GF-D8 (cell line): ENCODE results near the gene FGF14.

Experiments used
- DNase-seq: peaks from one replicate; lab custom pipeline; 2025; lab: John Stamatoyannopoulos, UW

Gene FGF14

GRCh38 chr13:102310691-102311418, 91.0 kb downstream of the FGF14 start:
- no peak for DNase-seq

DNA sequence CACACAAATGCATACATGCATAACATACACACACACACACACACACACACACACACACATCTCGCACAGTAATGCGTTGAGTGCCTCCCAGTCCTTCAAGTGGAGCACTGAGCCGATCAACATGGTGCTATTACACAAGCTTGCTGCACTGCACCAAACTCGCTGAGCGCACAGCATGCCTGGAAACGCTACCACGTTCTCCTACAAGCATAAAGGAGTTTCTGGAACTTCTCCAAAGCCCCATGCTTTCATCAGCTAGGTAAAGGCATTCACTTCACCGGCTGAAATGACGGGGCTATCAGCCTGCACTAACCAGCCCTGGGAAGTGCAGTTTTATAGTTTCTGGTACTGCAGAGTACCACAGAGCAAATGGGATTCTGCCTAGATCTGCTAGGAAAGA, 92.7 kb downstream of the FGF14 start:
- no peak for DNase-seq

DNA sequence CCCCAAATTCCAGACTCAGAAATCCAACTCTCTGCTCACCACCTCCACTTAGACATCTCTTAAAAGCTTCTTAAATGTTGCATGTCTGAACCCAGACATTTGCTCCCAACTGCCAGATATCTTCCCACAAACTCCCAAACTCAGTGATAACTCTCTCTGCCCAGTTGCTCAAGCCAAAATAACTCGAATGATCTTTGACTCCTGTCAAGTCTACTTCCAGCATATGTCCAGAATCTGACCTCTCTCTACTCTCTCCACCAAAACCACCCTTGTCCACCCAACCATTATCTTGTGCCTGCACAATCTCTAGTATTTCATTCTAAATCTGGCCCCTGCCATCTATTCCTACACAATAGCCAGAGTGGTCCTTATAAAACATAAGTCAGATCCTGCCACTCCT, 99.3 kb downstream of the FGF14 start:
- no peak for DNase-seq

DNA sequence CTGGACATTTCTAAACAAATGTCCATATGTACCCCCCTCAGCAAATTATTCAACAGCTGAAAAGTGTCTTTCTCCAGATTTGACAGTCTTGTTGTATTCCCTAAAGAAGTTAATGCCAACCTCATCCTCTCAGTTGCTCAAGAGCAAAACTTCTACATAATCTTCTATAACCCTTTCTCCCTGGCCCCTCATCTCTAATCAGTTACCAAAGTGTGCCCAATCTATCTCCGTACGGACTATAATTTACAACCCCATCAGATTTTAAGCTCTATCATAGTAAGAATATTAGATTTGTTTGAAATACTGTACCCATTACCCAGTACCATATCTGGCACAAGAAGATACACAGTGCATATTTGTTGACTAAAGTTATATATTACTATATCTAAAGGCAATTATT, 101.5 kb downstream of the FGF14 start:
- no peak for DNase-seq

DNA sequence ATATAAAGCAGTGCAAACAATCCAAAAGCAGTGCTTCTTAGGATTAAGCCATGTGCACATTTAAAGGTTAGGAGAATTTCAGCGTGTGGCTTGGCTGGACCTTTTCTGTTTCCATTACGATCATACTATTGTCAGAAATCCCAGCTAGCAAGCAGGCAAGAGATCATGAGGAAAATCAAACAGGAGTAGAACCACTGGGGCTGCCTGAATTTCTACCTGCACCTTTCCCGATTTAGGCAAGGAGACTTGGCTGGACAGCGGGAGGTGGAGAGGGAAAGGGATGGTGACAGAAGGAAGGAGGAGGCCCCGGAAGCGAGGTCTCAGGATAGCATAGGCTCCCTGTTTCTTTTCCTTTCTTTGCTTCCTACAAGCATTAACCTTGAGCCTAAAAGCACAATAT, 102.5 kb downstream of the FGF14 start:
- no peak for DNase-seq

DNA sequence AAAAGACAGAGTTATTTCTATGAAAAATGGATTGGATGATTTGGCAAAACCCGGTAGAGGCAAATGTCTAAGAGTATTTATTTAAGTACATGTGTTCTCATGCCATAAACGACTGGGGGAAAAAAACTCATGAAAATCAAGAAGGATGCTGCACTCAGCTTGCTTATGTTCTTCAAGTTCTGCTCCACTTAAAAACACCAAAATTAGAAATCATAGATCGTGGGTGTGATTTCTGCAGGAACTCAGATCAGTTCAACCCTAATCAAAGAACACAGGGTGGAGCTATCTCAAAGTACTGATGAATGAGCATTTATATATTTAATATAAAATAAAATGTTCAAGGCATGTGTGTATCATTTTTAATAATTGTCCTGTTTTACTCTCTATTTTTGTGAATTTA, 103.8 kb downstream of the FGF14 start:
- no peak for DNase-seq

DNA sequence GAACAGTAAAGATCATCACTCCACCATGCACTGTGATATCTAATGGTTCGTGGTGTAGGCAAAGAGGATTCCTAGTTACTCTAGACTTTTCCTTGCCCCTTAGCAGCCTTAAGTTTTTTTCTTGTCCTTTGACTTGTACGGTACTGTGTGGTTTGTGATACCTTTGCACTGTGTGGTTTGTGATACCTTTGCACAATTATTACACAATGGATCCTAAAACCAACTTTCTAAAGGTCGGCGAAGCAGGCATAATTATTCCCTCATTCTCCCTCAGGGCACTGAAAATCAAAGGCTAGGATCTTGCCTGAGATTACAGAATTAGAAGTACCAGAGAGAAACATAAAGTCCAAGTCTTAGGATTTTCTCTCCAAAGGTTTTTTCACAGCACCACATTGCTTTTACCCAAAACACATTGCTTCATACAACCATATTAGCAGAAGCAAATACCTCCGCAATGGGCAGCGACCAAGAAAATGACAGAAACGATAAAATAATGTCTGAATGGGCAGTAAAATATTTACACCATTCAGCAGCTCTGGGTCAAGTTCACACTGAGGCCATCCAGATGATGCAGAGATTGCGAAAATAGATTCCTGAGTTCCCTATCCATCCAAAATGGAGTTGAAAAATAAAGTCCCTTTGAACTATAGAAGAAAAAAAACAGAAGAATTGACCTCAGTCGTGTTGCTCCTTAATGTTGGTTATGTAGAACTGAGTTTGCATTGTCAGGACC, 106.4 kb downstream of the FGF14 start:
- no peak for DNase-seq

- DNase-seq: no peak
Measured at GRCh38 chr13:102294407-102295018, 107.3 kb downstream of the FGF14 start.

- no peak for DNase-seq
Measured at GRCh38 chr13:102293723-102294122, 108.1 kb downstream of the FGF14 start.

DNA sequence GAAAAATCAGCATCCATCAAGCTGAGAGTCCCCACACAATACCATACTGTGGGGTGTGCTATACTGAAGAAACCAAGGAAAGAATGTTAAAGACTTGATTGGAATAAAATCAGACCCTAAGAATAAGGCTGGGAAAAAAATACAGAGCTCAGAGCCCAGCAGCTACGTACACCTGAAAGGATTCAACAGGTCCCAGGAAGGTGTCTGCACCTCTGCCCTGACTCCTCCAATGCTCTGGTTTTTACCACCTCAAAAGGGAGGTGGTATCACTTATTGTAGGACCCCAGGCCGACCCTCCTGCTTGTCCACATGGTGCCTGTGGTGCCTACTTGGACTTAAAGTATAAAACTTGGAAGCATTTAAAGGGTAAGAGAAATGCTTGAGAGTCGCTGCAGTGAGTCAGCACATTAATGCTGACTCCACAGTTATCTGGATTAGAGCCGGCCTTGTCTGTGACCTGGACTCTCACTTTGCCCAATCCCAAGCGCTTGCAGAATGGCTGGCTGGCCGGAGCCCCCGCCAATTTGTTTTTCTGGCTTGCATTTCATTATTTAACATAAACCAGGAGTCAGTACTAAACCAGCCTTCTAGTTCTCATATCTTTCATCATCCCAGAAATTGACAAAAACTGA, 110.1 kb downstream of the FGF14 start:
- DNase-seq: no peak

DNA sequence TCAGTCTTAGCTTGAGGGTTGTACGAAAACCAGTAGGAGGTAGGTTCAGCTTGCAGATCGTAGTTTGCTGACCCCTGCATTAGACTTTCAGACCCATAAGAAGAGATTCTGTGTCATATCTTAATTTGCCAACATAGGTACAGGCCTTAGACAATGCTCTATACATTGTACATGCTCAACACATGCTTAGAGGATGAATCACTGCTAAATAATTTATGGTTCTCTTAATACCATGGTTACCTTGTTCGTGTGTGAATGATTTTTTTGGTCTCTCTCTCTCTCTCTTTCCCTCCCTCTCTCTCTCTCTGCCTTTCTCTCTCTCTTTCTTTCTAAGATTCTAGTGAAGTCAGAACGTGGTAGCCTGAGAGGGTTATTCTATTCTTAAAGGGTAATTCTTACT, 112.2 kb downstream of the FGF14 start:
- no peak for DNase-seq

- DNase-seq: no peak
Measured at GRCh38 chr13:102286326-102286725, 115.5 kb downstream of the FGF14 start.

DNA sequence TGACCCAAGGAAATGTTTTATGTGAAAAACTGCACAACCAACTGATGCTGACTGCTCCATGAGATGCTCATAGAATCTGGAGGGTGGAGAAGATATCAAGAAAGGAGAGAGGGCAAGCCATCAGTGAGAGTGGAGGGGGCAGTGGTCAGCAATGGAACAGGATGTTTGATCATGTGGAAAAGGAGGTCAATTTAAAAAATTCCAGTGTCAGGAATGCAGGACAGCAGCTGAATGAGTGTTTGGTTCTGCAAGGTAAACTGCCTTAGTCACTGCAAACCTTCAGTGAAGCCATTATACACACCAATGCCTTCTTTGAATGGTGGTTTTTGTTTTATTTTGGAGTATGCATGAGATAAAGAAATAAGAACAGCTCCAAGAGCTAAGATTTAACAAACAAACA, 121.5 kb downstream of the FGF14 start:
- DNase-seq: no peak

DNA sequence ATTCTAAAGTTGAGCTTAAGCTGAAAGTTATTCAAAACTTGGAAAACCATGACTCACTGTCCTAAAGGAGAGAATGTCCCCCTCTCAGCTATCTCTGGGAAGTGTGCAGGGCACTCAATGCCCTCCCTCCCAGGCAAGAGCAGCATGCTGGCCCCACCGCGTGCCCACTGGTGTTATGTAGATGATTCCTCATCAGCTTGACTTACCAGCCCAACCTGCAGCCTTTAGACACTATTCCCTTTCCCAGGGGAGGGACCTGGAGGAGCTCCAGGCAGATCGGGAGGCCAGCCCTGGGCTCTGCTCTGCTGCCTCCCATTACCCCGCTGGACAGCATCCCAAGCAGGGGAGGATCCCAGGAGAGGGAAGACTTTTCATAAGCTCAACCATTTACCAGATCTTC, 124.6 kb downstream of the FGF14 start:
- no peak for DNase-seq

- DNase-seq: no peak
Measured at GRCh38 chr13:102276404-102276803, 125.4 kb downstream of the FGF14 start.

- no peak for DNase-seq
Measured at GRCh38 chr13:102275969-102276368, 125.9 kb downstream of the FGF14 start.

DNA sequence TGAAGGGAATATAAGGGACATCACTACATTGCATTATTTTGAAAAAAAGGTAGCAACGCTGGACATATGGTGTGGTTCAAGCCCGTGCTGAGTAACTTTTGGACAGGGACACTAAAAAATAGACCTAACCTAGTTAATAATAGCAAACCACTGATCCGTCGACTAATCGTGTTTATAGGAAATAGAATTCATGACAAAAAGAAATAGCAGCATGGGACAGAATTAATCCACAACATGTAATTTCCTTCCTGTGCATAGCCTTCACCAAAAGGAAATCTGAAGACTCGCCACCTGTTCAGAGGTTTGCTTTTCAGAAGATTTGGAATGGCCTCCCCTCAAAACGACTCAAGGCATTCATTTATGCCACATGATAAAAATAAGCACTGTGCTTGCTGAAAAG, 128.7 kb downstream of the FGF14 start:
- DNase-seq: no peak

GRCh38 chr13:102267191-102267590, 134.7 kb downstream of the FGF14 start:
- DNase-seq: no peak

DNA sequence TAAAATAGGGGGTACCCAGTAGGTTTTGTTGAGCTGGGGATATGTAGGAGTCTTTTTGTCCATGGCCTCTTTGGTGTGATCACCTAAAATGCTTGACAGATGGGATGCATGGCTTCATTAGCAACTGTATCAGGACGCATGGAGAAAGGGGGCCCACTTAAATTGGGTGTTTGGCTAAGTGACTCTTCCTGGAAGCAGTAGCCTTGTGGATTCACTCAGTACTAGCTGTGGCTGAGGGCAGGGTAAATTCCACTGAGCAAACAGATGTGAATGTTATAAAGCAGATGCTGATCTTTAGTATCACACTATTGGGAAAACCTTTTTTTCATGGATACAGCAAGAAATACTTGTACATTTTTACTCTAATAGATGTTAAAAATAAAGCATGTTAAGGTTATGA, 140.0 kb downstream of the FGF14 start:
- DNase-seq: no peak

DNA sequence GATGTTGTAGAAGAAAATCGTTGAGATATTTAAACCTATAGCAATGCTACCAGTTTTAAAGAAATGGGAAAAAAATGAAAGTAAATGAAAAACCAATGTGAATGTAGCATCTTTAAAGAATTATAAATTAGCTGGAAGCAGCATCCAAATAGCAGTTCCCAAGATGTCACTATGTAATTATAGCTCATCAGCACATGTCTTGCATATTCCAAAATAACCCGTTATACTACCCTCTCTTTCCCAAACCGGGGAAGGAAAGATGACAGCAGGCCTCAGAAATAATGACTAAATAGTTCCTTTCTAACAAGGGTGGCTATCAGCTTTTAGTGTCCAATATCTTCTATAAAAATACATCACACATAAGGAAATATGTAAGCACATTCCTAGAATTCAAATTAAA, 140.5 kb downstream of the FGF14 start:
- no peak for DNase-seq

DNA sequence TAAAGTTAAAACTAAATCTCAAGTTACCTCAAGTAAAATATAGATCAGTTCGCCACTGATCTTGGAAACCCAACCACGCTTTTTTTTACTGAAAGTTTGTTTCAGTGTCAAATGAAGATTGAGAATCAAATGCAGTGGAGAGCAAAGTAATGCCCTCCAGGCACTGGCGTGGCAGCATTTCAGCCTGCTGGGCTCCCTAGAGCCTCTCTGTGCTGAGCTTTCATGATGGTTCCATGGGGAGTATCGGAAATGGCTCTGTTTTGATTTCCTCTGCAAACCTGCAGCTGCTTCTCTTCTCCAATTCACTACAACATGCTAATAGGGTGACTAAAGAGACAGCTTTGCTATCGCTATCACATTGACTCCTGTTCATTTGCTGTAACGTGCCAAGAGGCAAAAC, 141.6 kb downstream of the FGF14 start:
- no peak for DNase-seq

- DNase-seq: no peak
Measured at GRCh38 chr13:102255409-102255808, 146.4 kb downstream of the FGF14 start.

DNA sequence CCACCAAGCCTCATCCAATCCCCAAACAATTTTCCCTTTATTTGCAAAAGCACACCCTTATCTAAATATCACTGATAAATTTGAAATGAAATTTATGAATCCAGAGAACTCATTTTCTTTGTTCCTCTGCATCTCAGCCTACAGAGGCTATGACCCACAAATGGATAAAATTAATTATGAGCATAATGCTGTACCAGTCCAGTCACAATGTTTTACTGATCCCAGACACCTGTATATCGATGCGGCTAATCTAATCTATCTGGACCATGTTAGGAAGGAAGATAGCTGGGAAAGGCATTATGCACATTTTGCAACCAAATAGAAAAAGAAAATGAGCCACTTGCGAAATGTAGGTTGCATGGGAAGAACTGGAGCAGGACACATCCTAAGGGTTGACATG, 150.0 kb downstream of the FGF14 start:
- DNase-seq: no peak
